GM13977 (cell line): Measurements from ENCODE around the gene DPH6.
"Not testable (repeated sequence)": the region's sequence is repeated elsewhere in the genome, so short reads cannot be mapped to it uniquely, and the experiment has no call there.

ENCODE experiments used
- DNase-seq: peaks from one replicate; pipeline ENCODE4 v3.0.0; 2012; ENCODE audit warnings: low spot score
- in situ Hi-C: fragments of 300-500 bp; cut with MboI; formaldehyde crosslinking; loops from one replicate; pipeline ENCODE4 v1.12.0; 2022; ENCODE audit warnings: low sequenced_read_pairs, low pct_unique_long_range_greater_than_20kb, mixed read lengths, inconsistent platforms; ENCODE audit not compliant: unreplicated experiment
- TF ChIP-seq, protein P1 (sequence below): IDR thresholded peaks from 2 replicates; pipeline ENCODE4 v1.5.1; 2012; ENCODE audit warnings: mild to moderate bottlenecking, control low read depth; ENCODE audit not compliant: insufficient read depth; ENCODE audit errors: extremely low read depth, missing control alignments

DPH6 gene

DNA sequence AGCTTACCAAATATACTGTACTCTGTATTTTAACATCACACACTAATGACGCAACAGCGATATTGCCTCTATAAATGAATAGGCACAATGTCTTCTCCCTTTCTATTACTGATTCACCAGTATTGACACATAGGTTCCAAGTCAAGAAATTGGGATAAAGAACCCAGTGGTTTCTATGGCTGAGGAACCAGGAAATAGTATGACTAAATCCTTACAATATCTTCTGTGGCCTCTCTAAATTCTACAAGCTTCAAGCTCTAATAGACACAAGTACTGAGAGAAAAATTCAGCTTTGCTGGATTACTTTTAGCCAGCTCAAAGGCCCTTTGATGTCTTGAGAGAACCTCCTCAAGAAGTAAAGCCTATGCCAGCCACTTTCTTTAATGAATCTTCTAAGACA is 162.5 kb downstream of the DPH6 start:
- in situ Hi-C loops: no loop called here
- TF ChIP-seq, protein P1, sequence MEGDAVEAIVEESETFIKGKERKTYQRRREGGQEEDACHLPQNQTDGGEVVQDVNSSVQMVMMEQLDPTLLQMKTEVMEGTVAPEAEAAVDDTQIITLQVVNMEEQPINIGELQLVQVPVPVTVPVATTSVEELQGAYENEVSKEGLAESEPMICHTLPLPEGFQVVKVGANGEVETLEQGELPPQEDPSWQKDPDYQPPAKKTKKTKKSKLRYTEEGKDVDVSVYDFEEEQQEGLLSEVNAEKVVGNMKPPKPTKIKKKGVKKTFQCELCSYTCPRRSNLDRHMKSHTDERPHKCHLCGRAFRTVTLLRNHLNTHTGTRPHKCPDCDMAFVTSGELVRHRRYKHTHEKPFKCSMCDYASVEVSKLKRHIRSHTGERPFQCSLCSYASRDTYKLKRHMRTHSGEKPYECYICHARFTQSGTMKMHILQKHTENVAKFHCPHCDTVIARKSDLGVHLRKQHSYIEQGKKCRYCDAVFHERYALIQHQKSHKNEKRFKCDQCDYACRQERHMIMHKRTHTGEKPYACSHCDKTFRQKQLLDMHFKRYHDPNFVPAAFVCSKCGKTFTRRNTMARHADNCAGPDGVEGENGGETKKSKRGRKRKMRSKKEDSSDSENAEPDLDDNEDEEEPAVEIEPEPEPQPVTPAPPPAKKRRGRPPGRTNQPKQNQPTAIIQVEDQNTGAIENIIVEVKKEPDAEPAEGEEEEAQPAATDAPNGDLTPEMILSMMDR: no peak
- no peak for DNase-seq

DNA sequence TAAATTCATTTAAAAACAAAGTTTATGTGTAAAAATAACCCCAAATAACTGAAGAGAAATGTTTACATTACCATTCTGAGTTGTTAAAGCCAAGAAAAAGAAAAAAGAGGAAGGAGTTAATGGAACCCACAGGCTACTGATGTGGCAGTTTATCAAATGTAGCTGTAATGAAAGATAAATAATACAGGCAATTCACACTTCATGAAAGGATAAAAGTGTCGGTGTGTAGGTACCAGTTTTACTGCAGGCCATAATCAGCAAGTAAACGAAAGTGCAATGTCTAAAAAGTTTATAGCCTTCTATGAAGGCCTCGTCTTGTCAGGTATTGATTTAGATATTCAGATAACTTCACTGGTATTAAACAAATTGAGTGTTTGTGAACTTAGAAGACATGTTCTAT is 164.6 kb downstream of the DPH6 start:
- DNase-seq: no peak
- in situ Hi-C loops: no loop called here
- TF ChIP-seq, protein P1: no peak

DNA sequence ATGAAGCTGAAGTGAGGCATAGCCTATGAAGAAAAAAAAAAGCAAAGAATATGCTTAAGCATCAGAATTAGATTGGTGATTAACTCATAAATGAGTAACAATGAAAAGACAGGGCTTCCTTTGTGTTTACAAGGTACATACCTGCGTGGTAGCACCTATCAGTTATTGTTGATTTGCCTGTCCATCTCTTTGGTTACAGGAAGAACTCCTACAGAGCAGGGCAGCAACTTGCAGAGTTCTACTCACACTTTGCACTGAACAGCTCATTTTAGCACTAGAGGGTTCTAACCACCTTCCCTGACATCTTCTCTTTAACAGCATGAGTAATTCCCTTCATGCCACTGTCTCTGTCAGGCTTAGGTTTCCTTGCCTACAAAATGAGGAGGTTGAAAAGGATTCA is 166.0 kb downstream of the DPH6 start:
- in situ Hi-C loops: no loop called here
- TF ChIP-seq, protein P1: no peak
- no peak for DNase-seq

DNA sequence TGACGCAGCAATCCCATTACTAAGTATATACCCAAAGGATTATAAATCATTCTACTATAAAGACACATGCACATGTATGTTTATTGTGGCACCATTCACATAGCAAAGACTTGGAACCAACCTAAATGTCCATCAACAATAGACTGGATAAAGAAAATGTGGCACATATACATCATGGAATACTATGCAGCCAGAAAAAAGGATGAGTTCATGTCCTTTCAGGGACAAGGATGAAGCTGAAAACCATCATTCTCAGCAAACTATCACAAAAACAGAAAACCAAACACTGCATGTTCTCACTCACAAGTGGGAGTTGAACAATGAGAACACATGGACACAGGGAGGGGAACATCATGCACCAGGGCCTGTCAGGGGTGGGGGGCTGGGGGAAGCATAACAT is 167.5 kb downstream of the DPH6 start:
- in situ Hi-C loops, DNase-seq: not testable (repeated sequence)

DNA sequence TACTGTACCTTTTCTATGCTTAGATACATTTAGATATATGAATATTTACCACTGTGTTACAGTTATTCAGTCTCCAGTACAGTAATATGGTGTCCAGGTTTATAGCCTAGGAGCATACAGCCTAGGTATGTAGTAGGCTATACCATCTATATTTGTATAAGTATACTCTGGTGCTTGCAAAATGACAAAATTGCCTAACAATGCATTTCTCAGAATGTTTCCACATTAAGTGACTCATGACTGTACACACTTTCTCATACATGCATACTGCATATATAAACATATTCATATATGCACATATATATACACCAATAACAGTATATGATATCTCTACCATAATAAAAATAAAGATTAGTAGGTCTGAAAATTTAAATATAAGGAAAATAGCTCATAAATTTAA is 169.3 kb downstream of the DPH6 start:
- in situ Hi-C loops: no loop called here
- TF ChIP-seq, protein P1: no peak
- DNase-seq: no peak

DNA sequence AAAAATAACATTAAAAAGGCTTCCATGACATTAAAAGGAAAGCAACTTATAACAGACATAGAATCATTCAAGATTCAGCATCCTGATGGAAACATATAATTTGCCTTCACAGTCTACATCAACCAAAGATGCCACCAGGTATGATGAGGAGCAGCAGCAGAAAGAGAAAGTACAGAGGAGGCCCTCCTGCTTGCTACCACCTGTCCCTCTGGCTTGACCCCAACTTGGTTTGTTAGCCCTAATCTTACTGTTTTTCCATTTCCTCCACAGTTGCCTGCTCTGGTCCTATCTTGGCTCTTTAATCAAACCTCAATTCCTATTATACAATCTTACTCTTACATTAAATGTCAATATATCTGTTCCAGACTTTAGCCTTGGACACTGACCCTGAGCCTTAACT is 171.3 kb downstream of the DPH6 start:
- TF ChIP-seq, protein P1: no peak
- no peak for DNase-seq
- in situ Hi-C loops: no loop called here

DNA sequence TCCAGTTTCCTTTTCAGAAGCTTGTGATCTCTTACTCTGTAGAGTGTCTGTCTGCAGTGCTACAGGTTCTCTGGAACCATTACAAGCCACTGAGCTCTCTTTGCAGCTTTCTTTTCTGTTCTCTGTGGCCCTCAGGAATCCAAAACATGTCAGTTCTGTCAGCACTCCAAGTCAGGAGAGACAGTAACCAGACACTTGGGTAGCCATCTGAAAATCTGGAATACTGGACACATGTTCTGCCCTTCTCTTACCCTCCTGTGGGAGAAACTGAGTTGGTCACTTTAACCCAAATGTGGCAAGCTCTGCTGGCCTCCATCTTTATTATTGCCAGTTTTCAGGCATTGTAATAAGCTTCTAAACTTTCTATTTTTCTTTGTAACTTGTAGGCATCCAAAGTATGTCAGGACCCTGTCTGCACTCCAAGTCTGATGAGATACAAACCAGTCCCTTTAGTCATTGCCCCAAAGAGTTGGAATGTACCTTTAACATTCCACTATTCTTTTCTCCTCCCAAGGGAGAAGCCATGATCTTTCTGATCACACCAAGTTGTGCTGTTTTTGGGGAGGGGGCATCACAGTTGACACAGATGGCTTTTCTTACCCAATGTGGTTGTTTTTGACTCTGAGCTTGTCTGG is 183.7 kb downstream of the DPH6 start:
- in situ Hi-C loops: no loop called here
- no peak for DNase-seq
- TF ChIP-seq, protein P1: no peak
